ENCODE data around the gene SIGLEC1.

Gene SIGLEC1

DNA sequence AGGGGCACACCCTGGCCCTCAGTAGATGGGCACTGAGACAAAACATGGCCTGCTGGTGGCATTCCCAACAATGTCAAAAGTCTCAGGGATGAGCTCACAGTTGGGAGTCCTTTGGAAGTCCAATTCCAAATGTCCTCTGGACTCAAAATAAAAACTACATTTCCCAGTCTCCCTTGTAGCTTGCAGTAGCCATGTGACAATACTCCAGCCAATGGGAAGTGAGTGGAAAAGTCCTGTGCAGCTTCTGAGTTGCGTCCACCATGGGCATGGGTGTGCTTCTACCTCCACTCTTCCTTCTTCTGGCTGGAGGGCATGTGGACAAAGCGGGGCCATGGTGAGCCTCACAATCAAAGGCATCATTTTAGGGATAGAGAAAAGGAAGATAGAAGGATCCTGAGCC lies 24.7 kb downstream of the SIGLEC1 start:
- H3K9ac ChIP-seq (ENCODE audit: low read depth, low read length), result no peak overlapping the region
- no peaks in the 10 kb centered on the region for H3K9me3 ChIP-seq (ENCODE audit: control insufficient read depth, insufficient read depth, low read length)
- no peaks in the 10 kb centered on the region for H3K36me3 ChIP-seq (ENCODE audit: control insufficient read depth, insufficient read depth, low read length)
- peaks cover 11% of the 10 kb centered on the region for H3K4me1 ChIP-seq (ENCODE audit: control insufficient read depth, insufficient read depth, low read length)
- no peak overlapping the region for H3K4me3 ChIP-seq (ENCODE audit: low read depth, low read length)
- peaks cover under 1% of the 10 kb centered on the region for H3K27me3 ChIP-seq (ENCODE audit: control insufficient read depth, insufficient read depth, low read length)
- no peak overlapping the region for H3K27ac ChIP-seq (ENCODE audit: low read depth, low read length)

DNA sequence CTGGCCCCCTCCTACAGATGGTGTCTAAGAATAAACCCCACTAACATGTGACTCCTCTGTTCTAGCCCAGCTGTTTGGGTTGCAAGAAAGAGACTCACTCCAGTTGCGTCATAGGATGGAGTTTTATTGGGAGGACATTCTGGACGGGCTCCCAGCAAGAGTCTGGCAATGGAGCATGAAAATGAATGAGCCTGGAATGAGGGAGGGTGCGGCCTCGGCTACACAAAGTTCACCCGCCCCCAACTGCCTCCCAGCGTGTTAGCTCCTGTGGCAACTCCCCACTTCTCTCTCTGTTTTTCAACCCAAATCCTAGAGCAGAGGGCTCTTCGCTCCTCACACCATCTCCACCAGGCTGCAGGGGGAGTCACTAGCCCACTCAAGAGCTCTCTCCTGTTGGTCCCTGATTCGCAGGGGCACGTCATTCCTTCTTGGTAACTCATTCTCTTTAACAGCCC lies 25.5 kb downstream of the SIGLEC1 start:
- peaks cover 11% of the 10 kb centered on the region for H3K4me1 ChIP-seq (ENCODE audit: control insufficient read depth, insufficient read depth, low read length)
- H3K4me3 ChIP-seq (ENCODE audit: low read depth, low read length), result no peak overlapping the region
- H3K36me3 ChIP-seq (ENCODE audit: control insufficient read depth, insufficient read depth, low read length), result no peaks in the 10 kb centered on the region
- no peak overlapping the region for H3K9ac ChIP-seq (ENCODE audit: low read depth, low read length)
- peaks cover 7% of the 10 kb centered on the region for H3K27me3 ChIP-seq (ENCODE audit: control insufficient read depth, insufficient read depth, low read length)
- H3K9me3 ChIP-seq (ENCODE audit: control insufficient read depth, insufficient read depth, low read length), result no peaks in the 10 kb centered on the region
- H3K27ac ChIP-seq (ENCODE audit: low read depth, low read length), result no peak overlapping the region

DNA sequence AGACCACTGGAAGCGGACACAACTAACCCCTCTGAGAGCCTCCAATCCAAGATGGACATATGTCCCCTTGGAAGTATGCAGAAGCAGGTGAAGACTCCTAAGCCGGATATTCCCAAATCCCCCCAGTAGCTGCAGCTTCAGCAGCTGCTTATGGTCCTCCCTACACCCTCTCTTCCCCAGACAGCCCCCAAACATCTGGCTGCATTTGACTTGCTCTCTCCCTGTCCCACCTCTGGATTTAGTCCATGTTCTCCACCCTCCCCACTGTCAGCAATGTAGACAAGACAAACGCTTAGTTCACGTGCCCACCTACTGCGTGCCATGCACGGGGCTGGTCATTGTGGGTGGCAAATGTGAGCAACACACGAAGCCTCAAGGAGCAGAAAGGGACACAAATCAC lies 26.0 kb downstream of the SIGLEC1 start:
- Histone ChIP-seq H3K4me1 (ENCODE audit: control insufficient read depth, insufficient read depth, low read length) (peaks cover 11% of the 10 kb centered on the region), H3K9ac (ENCODE audit: low read depth, low read length) (no peak overlapping the region), H3K27me3 (ENCODE audit: control insufficient read depth, insufficient read depth, low read length) (peaks cover 11% of the 10 kb centered on the region), H3K4me3 (ENCODE audit: low read depth, low read length) (no peak overlapping the region), H3K36me3 (ENCODE audit: control insufficient read depth, insufficient read depth, low read length) (no peaks in the 10 kb centered on the region), H3K9me3 (ENCODE audit: control insufficient read depth, insufficient read depth, low read length) (no peaks in the 10 kb centered on the region), H3K27ac (ENCODE audit: low read depth, low read length) (no peak overlapping the region)

DNA sequence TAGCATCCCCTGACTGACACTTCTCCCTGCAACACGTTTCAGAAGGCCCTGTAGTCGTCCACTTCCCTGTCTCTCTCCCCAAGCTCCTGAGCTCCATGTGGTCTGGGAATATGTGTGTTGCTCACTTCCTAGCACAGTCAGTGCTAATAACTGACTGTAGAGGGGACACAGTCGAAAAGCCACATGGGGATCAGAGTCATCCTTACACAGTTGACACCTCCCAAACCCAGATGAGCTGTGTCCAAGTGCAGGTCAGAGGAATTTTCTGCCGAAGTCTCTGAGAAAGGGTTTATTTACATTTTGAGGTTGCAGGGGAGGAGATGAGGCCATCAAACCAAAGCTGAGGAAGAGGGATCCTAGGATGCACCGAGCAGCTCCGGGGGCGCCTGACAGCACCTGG lies 27.1 kb downstream of the SIGLEC1 start:
- Histone ChIP-seq H3K36me3 (ENCODE audit: control insufficient read depth, insufficient read depth, low read length) (no peaks in the 10 kb centered on the region), H3K9ac (ENCODE audit: low read depth, low read length) (no peak overlapping the region), H3K4me1 (ENCODE audit: control insufficient read depth, insufficient read depth, low read length) (peaks cover 22% of the 10 kb centered on the region), H3K27me3 (ENCODE audit: control insufficient read depth, insufficient read depth, low read length) (peaks cover 21% of the 10 kb centered on the region), H3K4me3 (ENCODE audit: low read depth, low read length) (no peak overlapping the region), H3K9me3 (ENCODE audit: control insufficient read depth, insufficient read depth, low read length) (no peaks in the 10 kb centered on the region), H3K27ac (ENCODE audit: low read depth, low read length) (no peak overlapping the region)

DNA sequence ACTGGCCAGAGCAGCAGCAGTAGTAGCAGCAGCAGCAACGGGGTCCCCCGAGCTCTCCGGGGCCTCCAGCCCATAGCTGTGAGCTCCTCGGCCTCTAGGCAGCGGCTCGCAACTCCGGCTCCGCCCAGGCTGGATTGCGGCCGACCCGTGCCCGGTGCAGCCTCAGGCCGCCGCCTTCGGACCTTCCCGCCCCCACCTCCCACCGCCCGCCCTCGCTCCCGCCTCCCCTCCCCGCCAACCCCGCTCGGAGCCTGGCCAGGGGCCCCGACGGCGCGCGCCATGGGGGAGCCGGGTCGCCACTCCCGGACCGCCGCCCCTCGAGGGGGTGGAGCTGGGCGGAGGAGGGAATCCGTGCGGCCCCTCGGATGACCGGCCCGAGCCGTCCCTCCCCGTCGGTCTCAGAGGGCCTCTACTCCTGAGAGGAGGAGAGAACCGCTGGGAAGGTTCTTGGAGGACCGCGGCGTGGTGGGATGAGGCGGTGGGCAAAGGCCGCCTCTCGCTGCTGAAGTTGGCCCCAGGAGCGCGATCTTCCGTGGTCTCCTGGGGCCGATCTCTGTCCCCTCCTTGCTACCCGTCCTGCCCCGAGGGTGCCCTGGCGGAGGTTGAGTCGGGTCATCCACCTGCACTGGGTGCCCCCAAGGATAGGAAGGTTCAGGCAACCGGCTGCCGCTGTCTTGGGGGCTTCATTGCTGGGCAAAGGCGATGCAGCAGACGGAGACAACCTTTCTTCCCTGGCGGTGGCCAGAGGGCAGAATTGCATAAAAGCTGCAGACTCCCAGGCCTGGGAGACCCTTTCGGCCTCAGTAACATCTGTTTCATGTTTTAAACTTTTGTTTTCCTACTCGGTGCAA lies 30.2 kb downstream of the SIGLEC1 start, which contains the start of gene ADAM33:
TSS of gene ADAM33 (minus strand) at position 80 of the 851 bp plus-strand sequence. CDS start at position 74, 6 bp downstream.
- Histone ChIP-seq H3K9ac (ENCODE audit: low read depth, low read length) (no peak within 1 kb of the TSS), H3K4me3 (ENCODE audit: low read depth, low read length) (peak within 1 kb of the TSS; percentile 68), H3K27ac (ENCODE audit: low read depth, low read length) (no peak within 1 kb of the TSS), H3K36me3 (ENCODE audit: control insufficient read depth, insufficient read depth, low read length) (no peaks in the 10 kb centered on the region), H3K9me3 (ENCODE audit: control insufficient read depth, insufficient read depth, low read length) (no peaks in the 10 kb centered on the region), H3K27me3 (ENCODE audit: control insufficient read depth, insufficient read depth, low read length) (peaks cover 21% of the 10 kb centered on the region), H3K4me1 (ENCODE audit: control insufficient read depth, insufficient read depth, low read length) (peaks cover 24% of the 10 kb centered on the region)

DNA sequence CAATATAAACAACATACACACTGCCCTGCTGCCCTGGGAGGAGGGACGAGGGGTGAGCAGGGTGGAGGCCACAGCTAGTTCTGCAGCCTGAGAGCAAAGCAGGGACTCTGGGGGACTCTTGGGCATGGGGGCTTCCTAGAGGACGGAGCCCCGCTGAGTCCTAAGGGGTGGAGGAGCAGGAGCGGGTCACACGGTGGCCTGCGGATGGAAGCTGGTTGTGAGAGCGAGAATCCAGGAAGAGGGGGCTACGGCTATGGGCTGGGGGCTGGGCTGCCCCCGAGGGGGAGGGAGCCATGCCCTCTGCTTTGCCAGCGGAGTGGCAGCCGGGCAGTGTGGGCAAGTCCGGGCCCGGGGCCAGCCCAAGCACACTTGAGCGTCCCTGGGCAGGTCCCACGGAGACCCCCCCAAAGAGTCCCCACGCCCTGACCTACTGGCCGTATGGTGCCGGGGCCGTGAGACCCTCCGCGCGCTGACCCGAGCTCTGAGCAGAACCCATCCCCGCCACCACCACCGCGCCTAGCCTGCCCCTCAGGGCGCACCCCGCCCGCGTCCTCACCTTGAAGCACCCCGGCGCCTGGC lies 31.0 kb downstream of the SIGLEC1 start:
- H3K4me3 ChIP-seq (ENCODE audit: low read depth, low read length), result peak overlapping the region; percentile 68
- H3K9me3 ChIP-seq (ENCODE audit: control insufficient read depth, insufficient read depth, low read length), result no peaks in the 10 kb centered on the region
- H3K36me3 ChIP-seq (ENCODE audit: control insufficient read depth, insufficient read depth, low read length), result no peaks in the 10 kb centered on the region
- no peak overlapping the region for H3K9ac ChIP-seq (ENCODE audit: low read depth, low read length)
- H3K27ac ChIP-seq (ENCODE audit: low read depth, low read length), result no peak overlapping the region
- H3K27me3 ChIP-seq (ENCODE audit: control insufficient read depth, insufficient read depth, low read length), result peaks cover 21% of the 10 kb centered on the region
- H3K4me1 ChIP-seq (ENCODE audit: control insufficient read depth, insufficient read depth, low read length), result peaks cover 24% of the 10 kb centered on the region

DNA sequence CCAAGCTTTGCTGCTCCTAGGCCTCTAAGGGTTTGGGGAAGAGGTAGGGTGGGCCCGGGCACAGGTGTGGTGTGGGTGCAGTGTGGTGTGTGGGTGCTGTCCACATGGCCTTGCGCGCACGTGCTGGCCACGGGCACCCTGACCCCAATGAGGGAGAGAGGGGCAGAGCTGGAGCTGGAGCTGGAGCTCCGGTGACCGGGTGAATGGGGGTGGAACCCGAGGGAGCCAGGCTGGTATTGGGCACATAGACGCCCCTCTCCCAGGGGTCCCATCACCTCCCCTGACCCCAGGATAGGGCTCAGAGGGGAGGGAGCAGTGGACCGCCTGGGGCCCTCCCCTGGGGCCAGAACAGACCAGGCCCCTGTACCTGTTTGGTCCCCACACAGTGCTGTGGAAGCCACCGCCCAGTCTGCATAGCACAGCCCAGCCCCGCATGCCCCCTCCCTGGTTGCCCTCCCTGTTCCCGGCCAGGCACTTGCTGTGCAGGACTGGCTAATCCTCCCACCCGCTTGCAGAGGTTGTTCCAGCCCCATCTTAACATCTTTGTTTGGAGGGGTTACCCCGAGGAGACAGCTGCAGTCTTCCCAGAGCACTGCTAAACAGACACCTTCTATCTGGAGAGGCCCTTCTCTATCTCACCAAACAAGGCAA lies 31.6 kb downstream of the SIGLEC1 start:
- Histone ChIP-seq H3K9ac (ENCODE audit: low read depth, low read length) (no peak overlapping the region), H3K36me3 (ENCODE audit: control insufficient read depth, insufficient read depth, low read length) (no peaks in the 10 kb centered on the region), H3K27me3 (ENCODE audit: control insufficient read depth, insufficient read depth, low read length) (peaks cover 21% of the 10 kb centered on the region), H3K4me3 (ENCODE audit: low read depth, low read length) (peak overlapping the region; percentile 68; the same call in 1 of the 2 replicates), H3K9me3 (ENCODE audit: control insufficient read depth, insufficient read depth, low read length) (no peaks in the 10 kb centered on the region), H3K4me1 (ENCODE audit: control insufficient read depth, insufficient read depth, low read length) (peaks cover 24% of the 10 kb centered on the region), H3K27ac (ENCODE audit: low read depth, low read length) (no peak overlapping the region)

DNA sequence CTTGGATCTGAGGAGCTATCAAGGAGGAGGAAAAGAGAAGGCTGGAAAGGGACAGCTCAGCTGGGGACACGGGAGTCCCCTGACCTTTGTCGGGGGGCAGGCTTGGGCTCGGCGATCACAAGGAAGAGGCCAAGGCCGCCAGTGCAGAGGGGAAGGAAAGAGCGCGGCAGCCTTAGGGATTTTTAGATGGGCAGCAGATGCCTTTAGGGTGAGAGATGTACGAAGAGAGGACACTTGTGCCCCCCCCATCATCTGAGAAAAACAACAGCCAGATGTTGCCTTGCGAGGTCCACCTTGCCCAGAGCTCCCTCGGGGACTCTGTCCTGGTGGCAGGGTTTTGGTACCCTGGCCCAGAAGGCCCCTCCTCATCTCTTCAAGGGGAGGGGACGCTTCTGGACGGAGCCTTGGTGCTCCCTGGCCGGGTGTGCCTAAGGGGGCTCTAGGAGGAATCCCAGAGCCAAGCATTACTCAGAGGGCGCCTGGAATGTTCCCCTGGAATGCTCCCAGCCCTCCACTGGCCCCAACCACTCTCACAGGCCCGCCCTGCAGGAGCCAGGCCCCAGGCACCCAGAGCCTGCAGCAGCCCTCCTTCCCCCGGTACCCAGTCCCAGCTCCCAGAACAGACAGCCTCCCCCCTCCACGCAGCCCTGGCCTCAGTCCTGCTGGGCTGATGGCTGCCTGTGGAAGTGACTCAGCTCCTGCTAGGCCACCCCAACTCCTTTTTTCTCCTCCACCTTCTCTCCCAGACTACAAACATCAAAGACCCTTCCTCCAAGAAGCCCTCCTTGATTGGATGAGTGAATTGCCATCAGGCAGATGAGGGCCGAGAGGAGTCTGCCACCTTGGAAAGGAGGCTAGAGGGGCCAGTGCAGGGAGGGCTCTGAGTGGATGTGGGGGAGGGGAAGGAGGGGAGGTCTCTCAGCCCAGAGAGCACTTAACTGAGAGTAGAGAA lies 32.4 kb downstream of the SIGLEC1 start:
- H3K27ac ChIP-seq (ENCODE audit: low read depth, low read length), result no peak overlapping the region
- H3K27me3 ChIP-seq (ENCODE audit: control insufficient read depth, insufficient read depth, low read length), result peaks cover 24% of the 10 kb centered on the region
- H3K4me1 ChIP-seq (ENCODE audit: control insufficient read depth, insufficient read depth, low read length), result peaks cover 21% of the 10 kb centered on the region
- no peaks in the 10 kb centered on the region for H3K36me3 ChIP-seq (ENCODE audit: control insufficient read depth, insufficient read depth, low read length)
- no peaks in the 10 kb centered on the region for H3K9me3 ChIP-seq (ENCODE audit: control insufficient read depth, insufficient read depth, low read length)
- no peak overlapping the region for H3K4me3 ChIP-seq (ENCODE audit: low read depth, low read length)
- no peak overlapping the region for H3K9ac ChIP-seq (ENCODE audit: low read depth, low read length)

DNA sequence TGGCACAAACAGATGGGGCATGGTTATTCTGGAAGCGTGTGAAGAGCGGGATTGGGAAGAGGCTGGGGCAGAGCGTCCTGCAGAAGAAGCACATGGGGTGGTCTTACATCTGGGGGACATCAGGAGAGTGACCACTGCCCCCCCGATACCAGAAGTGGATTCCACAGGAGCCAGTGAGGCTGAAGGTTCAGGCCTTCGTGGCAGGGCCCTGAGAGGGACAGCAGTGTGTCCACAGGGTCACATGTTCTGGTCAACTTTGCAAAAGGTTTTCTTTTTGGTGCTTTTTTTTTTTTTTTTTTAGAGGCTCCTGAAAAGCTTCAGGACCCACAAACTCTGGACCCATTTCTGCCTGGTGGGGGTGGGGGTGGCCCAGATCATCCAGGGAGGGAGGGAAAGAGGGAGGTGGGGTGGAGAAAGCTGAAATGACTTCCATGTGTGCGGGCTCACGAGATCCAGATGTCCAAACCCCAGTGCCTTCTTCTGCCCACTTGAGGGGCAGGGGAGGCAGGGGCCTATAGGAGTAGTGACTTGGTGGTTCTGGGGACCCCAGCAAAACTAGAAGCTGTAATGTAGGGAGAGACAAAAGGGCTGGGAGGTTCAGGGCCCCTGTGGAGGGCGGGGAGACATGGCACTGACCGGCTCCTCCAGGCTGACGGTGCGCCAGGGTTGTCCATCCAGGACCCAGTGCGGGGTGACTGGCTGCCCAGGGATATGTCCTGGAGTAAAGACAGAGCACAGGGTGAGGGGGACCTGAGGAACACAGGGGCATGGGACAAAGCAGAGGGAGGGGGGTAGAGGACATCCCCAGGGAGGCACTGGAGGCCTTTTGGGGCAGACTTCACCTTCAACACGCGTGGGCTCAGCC lies 33.3 kb downstream of the SIGLEC1 start:
- H3K36me3 ChIP-seq (ENCODE audit: control insufficient read depth, insufficient read depth, low read length), result no peaks in the 10 kb centered on the region
- peaks cover 13% of the 10 kb centered on the region for H3K4me1 ChIP-seq (ENCODE audit: control insufficient read depth, insufficient read depth, low read length)
- no peak overlapping the region for H3K9ac ChIP-seq (ENCODE audit: low read depth, low read length)
- H3K27me3 ChIP-seq (ENCODE audit: control insufficient read depth, insufficient read depth, low read length), result peaks cover 29% of the 10 kb centered on the region
- H3K27ac ChIP-seq (ENCODE audit: low read depth, low read length), result no peak overlapping the region
- H3K9me3 ChIP-seq (ENCODE audit: control insufficient read depth, insufficient read depth, low read length), result no peaks in the 10 kb centered on the region
- no peak overlapping the region for H3K4me3 ChIP-seq (ENCODE audit: low read depth, low read length)

DNA sequence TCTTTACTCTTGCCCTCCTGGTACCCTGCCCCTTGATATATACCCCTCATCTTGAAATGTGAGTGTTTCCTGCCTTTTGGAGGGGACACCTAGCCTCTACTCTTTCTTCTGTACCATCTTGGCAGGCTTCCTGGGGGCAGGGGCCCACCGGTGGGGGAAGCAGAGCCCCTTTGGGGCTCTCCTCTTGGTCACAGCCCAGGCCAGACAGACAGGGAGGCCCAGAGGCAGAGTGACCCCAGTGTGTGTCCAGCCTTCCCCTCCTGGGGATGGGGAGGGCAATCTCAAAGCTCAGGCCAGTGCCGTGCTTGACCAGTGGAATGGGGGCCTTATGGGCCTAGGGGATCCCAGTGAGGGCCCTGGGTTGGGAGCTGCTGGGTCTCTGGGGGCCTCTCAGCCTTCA lies 34.2 kb downstream of the SIGLEC1 start:
- peaks cover 13% of the 10 kb centered on the region for H3K4me1 ChIP-seq (ENCODE audit: control insufficient read depth, insufficient read depth, low read length)
- no peaks in the 10 kb centered on the region for H3K36me3 ChIP-seq (ENCODE audit: control insufficient read depth, insufficient read depth, low read length)
- H3K9me3 ChIP-seq (ENCODE audit: control insufficient read depth, insufficient read depth, low read length), result no peaks in the 10 kb centered on the region
- no peak overlapping the region for H3K27ac ChIP-seq (ENCODE audit: low read depth, low read length)
- no peak overlapping the region for H3K9ac ChIP-seq (ENCODE audit: low read depth, low read length)
- H3K27me3 ChIP-seq (ENCODE audit: control insufficient read depth, insufficient read depth, low read length), result peaks cover 31% of the 10 kb centered on the region
- no peak overlapping the region for H3K4me3 ChIP-seq (ENCODE audit: low read depth, low read length)

All from HUES48 (cell line).